Smooth muscle cell (in vitro differentiated cells): ENCODE results near the gene RAB11FIP4. TPM values are rescaled to one million over a fixed set of nuclear protein-coding genes. Genes with fewer than 3 reads are reported as not detected.

ENCODE experiments used
- DNase-seq: peaks from one replicate; lab custom pipeline; 2025; ENCODE audit not compliant: unreplicated experiment; lab: John Stamatoyannopoulos, UW
- H2AFZ ChIP-seq: fragments of 200-600 bp; sonication (generic); 2 replicates; pipeline ENCODE4 v1.6.0; 2016; ENCODE audit warnings: antibody characterized with exemption, low read depth, mild to moderate bottlenecking
- H3F3A ChIP-seq: fragments of 200-600 bp; sonication (generic); 2 replicates; pipeline ENCODE4 v1.6.0; 2017; ENCODE audit warnings: antibody characterized with exemption, low read depth
- H3K27ac ChIP-seq: fragments of 200-600 bp; sonication (generic); 2 replicates; pipeline ENCODE4 v1.5.1; 2016; ENCODE audit warnings: low read depth, mild to moderate bottlenecking
- H3K27me3 ChIP-seq: fragments of 200-600 bp; sonication (generic); 2 replicates; pipeline ENCODE4 v1.6.1; 2016; ENCODE audit warnings: low read depth, mild to moderate bottlenecking
- H3K36me3 ChIP-seq: fragments of 200-600 bp; sonication (generic); 2 replicates; pipeline ENCODE4 v1.5.1; 2016; ENCODE audit warnings: low read depth
- H3K4me1 ChIP-seq: fragments of 200-600 bp; sonication (generic); 2 replicates; pipeline ENCODE4 v1.5.1; 2016; ENCODE audit warnings: low read depth
- H3K4me2 ChIP-seq: fragments of 200-600 bp; sonication (generic); 2 replicates; pipeline ENCODE4 v1.6.0; 2016; ENCODE audit warnings: mild to moderate bottlenecking
- H3K4me3 ChIP-seq: fragments of 200-600 bp; sonication (generic); 2 replicates; pipeline ENCODE4 v1.5.1; 2016; ENCODE audit warnings: mild to moderate bottlenecking
- H3K79me2 ChIP-seq: fragments of 200-600 bp; sonication (generic); 2 replicates; pipeline ENCODE4 v1.6.0; 2016; ENCODE audit warnings: low read depth, mild to moderate bottlenecking
- H3K9ac ChIP-seq: fragments of 200-600 bp; sonication (generic); 2 replicates; pipeline ENCODE4 v1.6.0; 2016; ENCODE audit warnings: low read depth
- H3K9me3 ChIP-seq: fragments of 200-600 bp; sonication (generic); replicated peaks from 2 replicates; pipeline ENCODE4 v1.5.1; 2016; ENCODE audit warnings: low read depth
- H4K20me1 ChIP-seq: fragments of 200-600 bp; sonication (generic); 2 replicates; pipeline ENCODE4 v1.6.0; 2016; ENCODE audit warnings: low read depth
- CTCF ChIP-seq: fragments of 200-600 bp; sonication (generic); IDR thresholded peaks from 2 replicates; pipeline ENCODE4 v1.5.1; 2017; ENCODE audit warnings: borderline replicate concordance, mild to moderate bottlenecking, antibody characterized with exemption; ENCODE audit not compliant: insufficient read depth, poor library complexity, severe bottlenecking
- WGBS: methylation state at CpG from one replicate; pipeline ENCODE4 v1.1.7; 2016; ENCODE audit warnings: low lambda C conversion rate; 5-methylcytosine and 5-hydroxymethylcytosine counted together
- polyA plus RNA-seq: library from polyadenylated mRNA; unstranded; fragments of >200 nt; fragmentation: Nextera tagmentation; extraction: Ambion mirVana; gene quantifications from 2 replicates; pipeline ENCODE4 v1.2.1, GENCODE V29; 2016
- total RNA-seq: library from RNA; depleted of rRNA; stranded (reverse); fragments of >200 nt; gene quantifications from 2 replicates; pipeline ENCODE4 v1.2.3, GENCODE V29; 2014

Gene RAB11FIP4
- total and polyA plus RNA-seq, 2 experiments from 2014 or later, result 0.42 to 2.9 TPM

GRCh38 chr17:31431852-31432658 lies 40.6 kb downstream of the RAB11FIP4 start:
- Histone ChIP-seq H3K4me3 (no peak overlapping the region), H3F3A (no peaks in the 10 kb centered on the region), H4K20me1 (no peaks in the 10 kb centered on the region), H3K27ac (no peak overlapping the region), H3K79me2 (no peaks in the 10 kb centered on the region), H3K9me3 (no peaks in the 10 kb centered on the region), H3K9ac (no peak overlapping the region), H3K4me2 (no peak overlapping the region), H2AFZ (no peak overlapping the region), H3K4me1 (no peaks in the 10 kb centered on the region), H3K36me3 (no peaks in the 10 kb centered on the region), H3K27me3 (peaks cover 5% of the 10 kb centered on the region)
- no peak for TF ChIP-seq CTCF
- no peak for DNase-seq
- 78% methylated on average over 16 of the region's 16 CpGs for WGBS

GRCh38 chr17:31433091-31433790 lies 41.8 kb downstream of the RAB11FIP4 start:
- no peak overlapping the region for H2AFZ ChIP-seq
- no peak overlapping the region for H3K4me2 ChIP-seq
- no peaks in the 10 kb centered on the region for H3F3A ChIP-seq
- H3K27ac ChIP-seq, result no peak overlapping the region
- no peak overlapping the region for H3K4me3 ChIP-seq
- TF ChIP-seq CTCF, result no peak
- no peaks in the 10 kb centered on the region for H3K79me2 ChIP-seq
- H4K20me1 ChIP-seq, result no peaks in the 10 kb centered on the region
- H3K9me3 ChIP-seq, result no peaks in the 10 kb centered on the region
- 85% methylated on average over 14 of the region's 14 CpGs for WGBS
- no peak for DNase-seq
- no peak overlapping the region for H3K9ac ChIP-seq
- no peaks in the 10 kb centered on the region for H3K36me3 ChIP-seq
- H3K27me3 ChIP-seq, result peaks cover 5% of the 10 kb centered on the region
- no peaks in the 10 kb centered on the region for H3K4me1 ChIP-seq

DNA sequence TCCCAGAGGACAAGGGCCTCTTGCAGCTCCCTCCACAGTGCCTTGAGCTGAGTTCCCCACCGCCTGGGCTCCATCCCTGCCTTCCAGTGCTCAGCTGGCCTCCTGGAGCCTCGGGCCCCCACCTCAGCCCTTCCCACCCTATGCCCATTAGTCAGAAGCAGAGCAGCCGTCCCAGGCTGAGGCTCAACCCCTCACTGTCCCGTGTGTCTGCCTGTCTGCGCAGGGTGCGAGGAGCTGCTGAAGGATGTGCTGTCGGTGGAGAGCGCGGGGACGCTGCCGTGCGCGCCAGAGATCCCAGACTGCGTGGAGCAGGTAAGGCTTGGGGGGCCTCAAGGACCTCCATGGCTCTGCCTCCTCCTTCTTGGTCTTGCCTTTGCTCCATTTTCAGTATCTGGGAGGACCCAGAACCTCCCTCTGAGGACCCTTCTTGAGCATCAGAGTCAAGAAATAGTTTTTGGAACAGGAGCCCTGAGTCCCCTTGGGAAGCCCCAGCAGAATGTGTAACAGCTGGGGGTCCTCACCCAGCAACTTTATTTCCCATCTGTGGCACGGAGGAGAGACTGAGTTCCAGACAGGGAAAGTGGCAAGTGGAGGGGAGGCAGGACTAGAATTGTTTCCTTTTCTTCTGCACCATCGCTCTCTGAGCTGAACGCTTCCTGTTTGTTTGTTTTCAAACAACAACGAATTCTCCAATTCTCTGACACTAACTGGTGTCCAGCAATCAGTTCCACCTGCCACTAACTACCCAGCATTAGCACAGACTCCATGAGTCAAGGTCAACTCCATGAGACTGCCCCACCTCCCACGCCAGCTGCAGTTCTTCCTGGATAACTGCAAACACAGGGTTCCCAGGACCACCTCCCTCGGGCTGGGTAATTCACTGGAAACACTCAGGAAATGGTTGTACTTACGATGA lies 42.6 kb downstream of the RAB11FIP4 start:
- H3K27me3 ChIP-seq, result peaks cover 5% of the 10 kb centered on the region
- H4K20me1 ChIP-seq, result no peaks in the 10 kb centered on the region
- no peaks in the 10 kb centered on the region for H3K9me3 ChIP-seq
- no peak overlapping the region for H3K4me2 ChIP-seq
- H2AFZ ChIP-seq, result no peak overlapping the region
- H3K4me1 ChIP-seq, result no peaks in the 10 kb centered on the region
- no peak for DNase-seq
- no peaks in the 10 kb centered on the region for H3K79me2 ChIP-seq
- TF ChIP-seq CTCF, result no peak
- no peak overlapping the region for H3K27ac ChIP-seq
- H3K9ac ChIP-seq, result no peak overlapping the region
- H3K36me3 ChIP-seq, result no peaks in the 10 kb centered on the region
- H3K4me3 ChIP-seq, result no peak overlapping the region
- H3F3A ChIP-seq, result no peaks in the 10 kb centered on the region
- 90% methylated on average over 21 of the region's 21 CpGs for WGBS
